Muscle layer of duodenum (tissue), 2 donors: Measurements from ENCODE around the gene ZNF576.
"Not testable (repeated sequence)": the region's sequence is repeated elsewhere in the genome, so short reads cannot be mapped to it uniquely, and the experiment has no call there.

Experiments
- H3K27ac ChIP-seq: one replicate; pipeline ENCODE4 v1.7.0; 2013; ENCODE audit warnings: mild to moderate bottlenecking, low read length
- H3K27me3 ChIP-seq: one replicate; pipeline ENCODE4 v1.7.0; 2013; ENCODE audit warnings: low read depth, mild to moderate bottlenecking, control low read depth, low read length
- H3K36me3 ChIP-seq, 2 donors: one replicate each; pipeline ENCODE4 v1.7.0; 2013; ENCODE audit warnings: low read length in 2 of 2, control low read depth in 1 of 2, mild to moderate bottlenecking in 1 of 2; ENCODE audit not compliant: insufficient read depth in 2 of 2, control insufficient read depth in 1 of 2
- H3K4me1 ChIP-seq, 2 donors: one replicate each; pipeline ENCODE4 v1.7.0; 2013; ENCODE audit warnings: low read length in 2 of 2, mild to moderate bottlenecking in 2 of 2, control low read depth in 1 of 2, moderate library complexity in 1 of 2; ENCODE audit not compliant: insufficient read depth in 2 of 2, control insufficient read depth in 1 of 2
- H3K4me3 ChIP-seq, 2 donors: one replicate each; pipeline ENCODE4 v1.7.0; 2013; ENCODE audit warnings: low read length in 2 of 2, low read depth in 1 of 2, mild to moderate bottlenecking in 1 of 2
- H3K9me3 ChIP-seq, 2 donors: one replicate each; pipeline ENCODE4 v1.7.0; 2013; ENCODE audit warnings: low read length in 2 of 2, control low read depth in 1 of 2, mild to moderate bottlenecking in 1 of 2; ENCODE audit not compliant: control insufficient read depth in 1 of 2
- donor health status: healthy.

Gene ZNF576

DNA sequence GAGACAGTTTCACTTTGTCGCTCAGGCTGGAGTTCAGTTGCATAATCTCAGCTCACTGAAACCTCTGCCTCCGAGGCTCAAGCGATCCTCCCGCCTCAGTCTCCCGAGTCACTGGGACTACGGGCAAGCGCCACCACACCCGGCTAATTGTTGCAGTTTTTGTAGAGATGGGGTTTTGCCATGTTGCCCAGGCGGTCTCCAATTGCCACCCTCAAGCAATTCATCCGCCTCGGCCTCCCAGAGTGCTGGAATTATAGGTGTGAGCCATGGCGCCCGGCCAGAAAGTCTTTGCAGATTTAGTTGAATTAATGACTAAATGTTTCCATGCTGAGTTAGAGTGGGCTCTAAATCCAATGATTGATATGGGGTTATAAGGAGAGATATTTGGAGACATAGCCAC, 47.8 kb downstream of the ZNF576 start:
- H3K36me3 ChIP-seq = peaks cover 7 to 16% of the 10 kb centered on the region in 2 donors
- peaks cover 0 to 8% of the 10 kb centered on the region in 2 donors for H3K4me1 ChIP-seq
- H3K27me3 ChIP-seq = peaks cover 7% of the 10 kb centered on the region
- no peak overlapping the region for H3K27ac ChIP-seq
- no peaks in the 10 kb centered on the region for H3K9me3 ChIP-seq
- H3K4me3 ChIP-seq = no peak overlapping the region

DNA sequence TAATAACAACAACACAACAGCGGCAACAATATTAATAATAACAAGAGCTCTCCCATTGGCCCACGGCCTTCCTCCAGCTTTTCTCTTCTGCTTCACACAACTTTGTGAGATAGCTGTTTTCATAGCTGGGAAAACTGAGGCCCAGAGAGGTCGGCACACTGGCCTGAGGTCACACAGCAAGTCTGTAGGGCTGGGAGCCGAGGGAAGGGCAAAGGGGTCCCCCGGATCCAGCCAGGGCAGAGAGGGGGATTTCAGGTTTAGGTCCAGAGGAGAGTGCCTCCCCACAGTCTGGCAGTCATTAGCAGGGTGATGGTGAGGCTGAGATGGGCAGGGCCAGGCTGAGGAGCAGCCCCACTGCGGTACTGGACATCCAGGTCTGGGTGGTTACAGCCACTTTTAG, 52.2 kb downstream of the ZNF576 start:
- no peak overlapping the region for H3K27ac ChIP-seq

DNA sequence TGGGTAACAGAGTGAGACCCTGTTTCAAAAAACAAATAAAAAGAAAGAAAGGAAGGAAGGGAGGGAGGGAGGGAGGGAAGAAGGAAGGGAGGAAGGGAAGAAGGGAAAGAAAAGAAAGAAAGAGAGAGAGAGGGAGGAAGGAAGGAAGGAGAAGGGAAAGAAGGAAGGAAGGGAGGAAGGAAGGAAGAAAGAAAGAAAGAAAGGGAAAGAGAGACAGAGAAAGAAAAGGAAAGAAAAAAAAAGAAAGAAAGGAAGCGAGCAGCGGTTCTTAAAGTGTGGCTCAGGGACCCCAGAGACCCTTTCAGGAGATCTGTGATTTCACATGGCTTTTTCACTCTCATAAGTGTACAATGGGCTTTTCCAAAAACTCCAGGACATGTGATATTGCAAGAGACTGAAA, 53.1 kb downstream of the ZNF576 start:
- H3K9me3 ChIP-seq = no peaks in the 10 kb centered on the region
- H3K4me3 ChIP-seq = no peak overlapping the region
- H3K4me1 ChIP-seq = no peaks in the 10 kb centered on the region
- H3K27ac ChIP-seq = no peak overlapping the region
- no peaks in the 10 kb centered on the region for H3K27me3 ChIP-seq
- H3K36me3 ChIP-seq = peaks cover 10 to 22% of the 10 kb centered on the region in 2 donors

More for the DNA sequence above, 52.2 kb downstream of the ZNF576 start:
- no peaks in the 10 kb centered on the region for H3K9me3 ChIP-seq
- H3K36me3 ChIP-seq = peaks cover 10 to 16% of the 10 kb centered on the region in 2 donors
- H3K4me3 ChIP-seq = no peak overlapping the region
- no peaks in the 10 kb centered on the region for H3K27me3 ChIP-seq
- H3K4me1 ChIP-seq = no peaks in the 10 kb centered on the region

DNA sequence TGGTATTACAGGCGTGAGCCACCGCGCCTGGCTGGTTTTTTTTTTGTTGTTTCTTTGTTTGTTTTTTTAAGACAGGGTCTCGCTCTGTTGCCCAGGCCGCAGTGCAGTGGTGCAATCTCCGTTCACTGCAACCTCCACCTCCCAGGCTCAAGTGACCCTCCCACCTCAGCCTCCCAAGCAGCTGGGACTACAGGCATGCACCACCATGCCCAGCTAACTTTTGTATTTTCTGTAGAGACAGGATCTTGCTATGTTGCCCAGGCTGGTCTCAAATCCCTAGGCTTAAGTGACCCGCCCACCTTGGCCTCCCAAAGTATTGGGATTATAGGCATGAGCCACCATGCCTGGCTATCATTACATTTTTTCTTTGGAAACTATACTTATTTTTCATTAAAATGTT, 53.9 kb downstream of the ZNF576 start:
- H3K27me3 ChIP-seq, H3K27ac ChIP-seq, H3K4me1 ChIP-seq, H3K9me3 ChIP-seq, H3K4me3 ChIP-seq: not testable (repeated sequence)
- H3K36me3 ChIP-seq = peaks cover 15 to 28% of the 10 kb centered on the region in 2 donors
